Astrocyte (in vitro differentiated cells and primary cell): ENCODE data around the gene OR10C1. TPM values are rescaled to one million over a fixed set of nuclear protein-coding genes. Genes with fewer than 3 reads are reported as not detected.
A peak's percentile ranks its signal among the peaks of the same experiment; 100 is the strongest.

ENCODE experiments used
- DNase-seq: peaks from one replicate; pipeline ENCODE4 v3.0.0-alpha.2; 2010; ENCODE audit warnings: low read depth
- FAIRE-seq: peaks from 2 replicates; lab custom pipeline; 2011; peaks lifted over from hg19 to GRCh38; lab: Jason Lieb, UNC
- H2AFZ ChIP-seq: 2 replicates; pipeline ENCODE4 v1.6.0; 2012; ENCODE audit warnings: low read depth, low read length, inconsistent platforms
- H3K27ac ChIP-seq: 2 replicates; pipeline ENCODE4 v1.5.1; 2011; ENCODE audit warnings: low read depth, low read length, inconsistent platforms
- H3K27me3 ChIP-seq: 2 replicates; pipeline ENCODE4 v1.6.0; 2011; ENCODE audit warnings: low read length, inconsistent platforms; ENCODE audit not compliant: insufficient read depth
- H3K36me3 ChIP-seq: 2 replicates; pipeline ENCODE4 v1.5.1; 2011; ENCODE audit warnings: low read length, inconsistent platforms; ENCODE audit not compliant: insufficient read depth
- H3K4me1 ChIP-seq: 2 replicates; pipeline ENCODE4 v1.5.1; 2011; ENCODE audit warnings: low read length, inconsistent platforms; ENCODE audit not compliant: insufficient read depth
- H3K4me2 ChIP-seq: 2 replicates; pipeline ENCODE4 v1.6.0; 2012; ENCODE audit warnings: low read length, inconsistent platforms
- H3K4me3 ChIP-seq: 2 replicates; pipeline ENCODE4 v1.5.1; 2011; ENCODE audit warnings: low read depth, mild to moderate bottlenecking, low read length, inconsistent platforms; ENCODE audit not compliant: insufficient read depth
- H3K79me2 ChIP-seq: 2 replicates; pipeline ENCODE4 v1.6.0; 2012; ENCODE audit warnings: mild to moderate bottlenecking, low read length, inconsistent platforms; ENCODE audit not compliant: insufficient read depth
- H3K9ac ChIP-seq: 2 replicates; pipeline ENCODE4 v1.6.0; 2012; ENCODE audit warnings: mild to moderate bottlenecking, low read length, inconsistent platforms
- H3K9me3 ChIP-seq: 2 replicates; pipeline ENCODE4 v1.5.1; 2012; ENCODE audit warnings: low read depth, mild to moderate bottlenecking, low read length, inconsistent platforms; ENCODE audit not compliant: insufficient read depth
- H4K20me1 ChIP-seq: 2 replicates; pipeline ENCODE4 v1.6.0; 2012; ENCODE audit warnings: low read length, inconsistent platforms; ENCODE audit not compliant: insufficient read depth
- H3K27ac Mint-ChIP-seq: one replicate; pipeline ENCODE4 v1.8.0; 2021; ENCODE audit warnings: mild to moderate bottlenecking, mixed read lengths; ENCODE audit not compliant: unreplicated experiment
- H3K27me3 Mint-ChIP-seq: one replicate; pipeline ENCODE4 v1.8.0; 2021; ENCODE audit warnings: low read depth, mixed read lengths; ENCODE audit not compliant: unreplicated experiment
- H3K36me3 Mint-ChIP-seq: one replicate; pipeline ENCODE4 v1.8.0; 2021; ENCODE audit warnings: low read depth, mixed read lengths; ENCODE audit not compliant: unreplicated experiment
- H3K4me1 Mint-ChIP-seq: one replicate; pipeline ENCODE4 v1.8.0; 2021; ENCODE audit warnings: low read depth, mixed read lengths; ENCODE audit not compliant: unreplicated experiment
- H3K4me3 Mint-ChIP-seq: one replicate; pipeline ENCODE4 v1.8.0; 2021; ENCODE audit warnings: mild to moderate bottlenecking, moderate library complexity, mixed read lengths; ENCODE audit not compliant: unreplicated experiment
- H3K9me3 Mint-ChIP-seq: one replicate; pipeline ENCODE4 v1.8.0; 2021; ENCODE audit warnings: mild to moderate bottlenecking, mixed read lengths; ENCODE audit not compliant: unreplicated experiment
- EZH2 ChIP-seq: IDR thresholded peaks from 2 replicates; pipeline ENCODE4 v1.6.1; 2012; ENCODE audit warnings: mild to moderate bottlenecking, low read length, inconsistent platforms; ENCODE audit not compliant: insufficient read depth
- total RNA-seq: library from RNA; stranded (reverse); gene quantifications from 2 replicates; pipeline ENCODE4 v1.2.1, GENCODE V29; 2021
- TF ChIP-seq, protein P1 (sequence below): IDR thresholded peaks from 2 replicates; pipeline ENCODE4 v1.5.1; 2011; ENCODE audit warnings: low read depth, mild to moderate bottlenecking, inconsistent platforms, low read length, moderate library complexity; ENCODE audit not compliant: insufficient read depth

The OR10C1 gene
- total RNA-seq, 1 donor from 2014 or later = not detected

DNA sequence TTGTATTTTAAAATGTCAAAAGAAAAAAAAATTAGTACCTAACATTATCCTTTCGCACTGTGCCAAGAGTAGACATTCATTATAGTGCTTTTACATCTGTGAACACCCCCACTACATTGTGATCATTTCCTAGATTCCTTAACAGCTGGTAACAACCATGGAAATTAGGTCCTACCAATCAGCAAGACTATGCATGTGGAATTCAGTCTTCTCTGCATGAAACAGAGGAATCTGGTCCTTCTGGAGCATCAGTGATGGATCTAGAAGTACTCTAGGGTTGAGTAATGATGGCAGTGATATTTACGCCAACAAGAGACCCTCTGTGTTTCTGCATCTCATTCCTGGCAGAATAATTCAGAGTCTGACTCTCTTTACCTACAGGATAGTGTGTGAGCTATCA, 14.9 kb upstream of the OR10C1 start:
- Histone ChIP-seq H3K4me3 (no peak overlapping the region), H3K79me2 (no peaks in the 10 kb centered on the region), H3K27me3 (no peaks in the 10 kb centered on the region), H3K9ac (no peak overlapping the region), H3K27ac (no peak overlapping the region), H3K4me1 (no peaks in the 10 kb centered on the region), H3K4me2 (no peak overlapping the region), H2AFZ (no peak overlapping the region), H4K20me1 (no peaks in the 10 kb centered on the region), H3K9me3 (peaks cover 4% of the 10 kb centered on the region), H3K36me3 (no peaks in the 10 kb centered on the region)
- TF ChIP-seq, protein P1, sequence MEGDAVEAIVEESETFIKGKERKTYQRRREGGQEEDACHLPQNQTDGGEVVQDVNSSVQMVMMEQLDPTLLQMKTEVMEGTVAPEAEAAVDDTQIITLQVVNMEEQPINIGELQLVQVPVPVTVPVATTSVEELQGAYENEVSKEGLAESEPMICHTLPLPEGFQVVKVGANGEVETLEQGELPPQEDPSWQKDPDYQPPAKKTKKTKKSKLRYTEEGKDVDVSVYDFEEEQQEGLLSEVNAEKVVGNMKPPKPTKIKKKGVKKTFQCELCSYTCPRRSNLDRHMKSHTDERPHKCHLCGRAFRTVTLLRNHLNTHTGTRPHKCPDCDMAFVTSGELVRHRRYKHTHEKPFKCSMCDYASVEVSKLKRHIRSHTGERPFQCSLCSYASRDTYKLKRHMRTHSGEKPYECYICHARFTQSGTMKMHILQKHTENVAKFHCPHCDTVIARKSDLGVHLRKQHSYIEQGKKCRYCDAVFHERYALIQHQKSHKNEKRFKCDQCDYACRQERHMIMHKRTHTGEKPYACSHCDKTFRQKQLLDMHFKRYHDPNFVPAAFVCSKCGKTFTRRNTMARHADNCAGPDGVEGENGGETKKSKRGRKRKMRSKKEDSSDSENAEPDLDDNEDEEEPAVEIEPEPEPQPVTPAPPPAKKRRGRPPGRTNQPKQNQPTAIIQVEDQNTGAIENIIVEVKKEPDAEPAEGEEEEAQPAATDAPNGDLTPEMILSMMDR = no peak
- TF ChIP-seq EZH2 = no peak
- H3K36me3 Mint-ChIP-seq = no peaks in the 10 kb centered on the region
- DNase-seq = no peak
- no peak for FAIRE-seq
- H3K27me3 Mint-ChIP-seq = no peaks in the 10 kb centered on the region
- H3K9me3 Mint-ChIP-seq = peaks cover 3% of the 10 kb centered on the region
- H3K4me3 Mint-ChIP-seq = no peak overlapping the region
- peak overlapping the region; percentile 91 for H3K27ac Mint-ChIP-seq
- H3K4me1 Mint-ChIP-seq = peaks cover 29% of the 10 kb centered on the region

DNA sequence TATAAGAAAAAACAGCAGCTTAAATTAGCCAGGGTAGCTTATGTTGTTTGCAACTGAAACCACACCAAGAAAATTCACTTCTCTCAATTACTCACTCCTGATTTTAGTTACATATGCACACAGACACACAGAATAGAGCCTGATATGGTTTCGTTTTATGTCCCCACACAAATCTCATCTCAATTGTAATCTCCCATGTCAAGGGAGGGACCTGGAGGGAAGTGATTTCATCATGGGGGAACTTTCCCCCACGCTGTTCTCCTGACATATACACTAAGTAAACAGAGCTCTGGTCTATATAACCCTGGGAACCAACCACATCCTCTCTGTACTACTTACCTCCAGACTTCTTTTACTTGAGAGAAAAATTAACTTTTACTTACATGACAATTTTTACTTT, 14.5 kb upstream of the OR10C1 start:
- H3K27me3 ChIP-seq = no peaks in the 10 kb centered on the region
- peaks cover 4% of the 10 kb centered on the region for H3K9me3 ChIP-seq
- TF ChIP-seq, protein P1 = no peak
- TF ChIP-seq EZH2 = no peak
- H3K79me2 ChIP-seq = no peaks in the 10 kb centered on the region
- no peak overlapping the region for H3K4me2 ChIP-seq
- no peak overlapping the region for H3K4me3 Mint-ChIP-seq
- peaks cover 5% of the 10 kb centered on the region for H3K9me3 Mint-ChIP-seq
- H3K27ac ChIP-seq = no peak overlapping the region
- no peaks in the 10 kb centered on the region for H3K36me3 ChIP-seq
- FAIRE-seq (no peak), DNase-seq (no peak)
- H3K4me3 ChIP-seq = no peak overlapping the region
- H4K20me1 ChIP-seq = no peaks in the 10 kb centered on the region
- no peak overlapping the region for H3K9ac ChIP-seq
- no peaks in the 10 kb centered on the region for H3K36me3 Mint-ChIP-seq
- no peaks in the 10 kb centered on the region for H3K27me3 Mint-ChIP-seq
- H2AFZ ChIP-seq = no peak overlapping the region
- H3K4me1 Mint-ChIP-seq = peaks cover 25% of the 10 kb centered on the region
- no peaks in the 10 kb centered on the region for H3K4me1 ChIP-seq
- H3K27ac Mint-ChIP-seq = peak overlapping the region; percentile 91

DNA sequence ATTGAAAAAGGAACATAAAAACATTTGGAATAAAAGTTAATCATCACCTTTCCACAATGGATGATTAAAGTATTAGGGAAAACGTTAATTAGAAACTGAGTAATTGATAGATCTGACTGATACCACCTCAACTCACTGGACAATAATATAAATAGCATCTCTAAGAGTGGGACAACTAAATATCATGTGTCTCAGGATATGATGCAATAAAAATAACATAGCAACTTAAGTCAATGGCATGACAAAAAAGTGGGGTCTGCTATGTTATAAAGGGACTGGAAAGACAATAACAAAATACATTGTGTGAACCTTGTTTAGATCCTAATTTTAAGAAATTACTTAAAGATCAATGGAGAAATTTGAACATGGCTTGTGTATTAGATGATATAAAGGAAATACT, 14.0 kb upstream of the OR10C1 start:
- TF ChIP-seq, protein P1 = no peak
- no peak for TF ChIP-seq EZH2
- H3K27ac Mint-ChIP-seq = peak overlapping the region; percentile 91
- H3K27me3 Mint-ChIP-seq = no peaks in the 10 kb centered on the region

More for the DNA sequence above, 14.0 kb upstream of the OR10C1 start:
- peaks cover 4% of the 10 kb centered on the region for H3K9me3 ChIP-seq
- DNase-seq (no peak), FAIRE-seq (no peak)
- H3K79me2 ChIP-seq = no peaks in the 10 kb centered on the region
- H3K9ac ChIP-seq = no peak overlapping the region
- no peak overlapping the region for H3K4me2 ChIP-seq
- H3K4me1 ChIP-seq = no peaks in the 10 kb centered on the region
- H3K4me3 ChIP-seq = no peak overlapping the region
- H3K27ac ChIP-seq = no peak overlapping the region
- Mint-ChIP-seq H3K4me3 (no peak overlapping the region), H3K36me3 (no peaks in the 10 kb centered on the region), H3K9me3 (peaks cover 5% of the 10 kb centered on the region), H3K4me1 (peaks cover 20% of the 10 kb centered on the region)
- no peak overlapping the region for H2AFZ ChIP-seq
- no peaks in the 10 kb centered on the region for H3K36me3 ChIP-seq
- H4K20me1 ChIP-seq = no peaks in the 10 kb centered on the region
- H3K27me3 ChIP-seq = no peaks in the 10 kb centered on the region
